ENCODE results near the gene CSNK2A2.

DNA sequence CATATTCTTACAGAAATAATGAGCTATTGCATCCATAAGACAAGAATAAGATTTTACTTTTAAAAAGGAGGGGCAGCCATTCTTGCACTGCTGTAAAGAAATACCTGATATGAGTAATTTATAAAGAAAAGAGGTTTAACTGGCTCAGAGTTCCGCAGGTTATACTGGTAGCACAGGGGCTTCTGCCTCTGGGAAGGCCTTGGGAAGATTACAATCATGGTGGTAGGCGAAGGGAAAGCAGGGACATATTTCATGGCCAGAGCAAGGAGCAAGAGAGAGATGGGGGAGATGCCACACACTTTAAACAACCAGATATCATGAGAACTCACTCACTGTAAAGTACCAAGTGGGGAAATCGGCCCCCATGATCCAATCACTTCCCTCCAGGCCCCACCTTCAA lies 20.9 kb upstream of the CSNK2A2 start:
- TF ChIP-seq, protein P1, sequence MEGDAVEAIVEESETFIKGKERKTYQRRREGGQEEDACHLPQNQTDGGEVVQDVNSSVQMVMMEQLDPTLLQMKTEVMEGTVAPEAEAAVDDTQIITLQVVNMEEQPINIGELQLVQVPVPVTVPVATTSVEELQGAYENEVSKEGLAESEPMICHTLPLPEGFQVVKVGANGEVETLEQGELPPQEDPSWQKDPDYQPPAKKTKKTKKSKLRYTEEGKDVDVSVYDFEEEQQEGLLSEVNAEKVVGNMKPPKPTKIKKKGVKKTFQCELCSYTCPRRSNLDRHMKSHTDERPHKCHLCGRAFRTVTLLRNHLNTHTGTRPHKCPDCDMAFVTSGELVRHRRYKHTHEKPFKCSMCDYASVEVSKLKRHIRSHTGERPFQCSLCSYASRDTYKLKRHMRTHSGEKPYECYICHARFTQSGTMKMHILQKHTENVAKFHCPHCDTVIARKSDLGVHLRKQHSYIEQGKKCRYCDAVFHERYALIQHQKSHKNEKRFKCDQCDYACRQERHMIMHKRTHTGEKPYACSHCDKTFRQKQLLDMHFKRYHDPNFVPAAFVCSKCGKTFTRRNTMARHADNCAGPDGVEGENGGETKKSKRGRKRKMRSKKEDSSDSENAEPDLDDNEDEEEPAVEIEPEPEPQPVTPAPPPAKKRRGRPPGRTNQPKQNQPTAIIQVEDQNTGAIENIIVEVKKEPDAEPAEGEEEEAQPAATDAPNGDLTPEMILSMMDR (IDR thresholded peaks at IDR 0.05): no peak
- TF ChIP-seq POLR2AphosphoS5 (IDR thresholded peaks at IDR 0.05): no peak
- TF ChIP-seq POLR2A (IDR thresholded peaks at IDR 0.05): no peak

Data from sigmoid colon (tissue), 4 donors.